Smooth muscle cell (in vitro differentiated cells): ENCODE data around the gene MDFI. TPM values are rescaled to one million over a fixed set of nuclear protein-coding genes. Genes with fewer than 3 reads are reported as not detected.

Experiments
- DNase-seq: peaks from one replicate; lab custom pipeline; 2025; ENCODE audit not compliant: unreplicated experiment; lab: John Stamatoyannopoulos, UW
- H2AFZ ChIP-seq: fragments of 200-600 bp; sonication (generic); 2 replicates; pipeline ENCODE4 v1.6.0; 2016; ENCODE audit warnings: antibody characterized with exemption, low read depth, mild to moderate bottlenecking
- H3F3A ChIP-seq: fragments of 200-600 bp; sonication (generic); 2 replicates; pipeline ENCODE4 v1.6.0; 2017; ENCODE audit warnings: antibody characterized with exemption, low read depth
- H3K27ac ChIP-seq: fragments of 200-600 bp; sonication (generic); 2 replicates; pipeline ENCODE4 v1.5.1; 2016; ENCODE audit warnings: low read depth, mild to moderate bottlenecking
- H3K27me3 ChIP-seq: fragments of 200-600 bp; sonication (generic); 2 replicates; pipeline ENCODE4 v1.6.1; 2016; ENCODE audit warnings: low read depth, mild to moderate bottlenecking
- H3K36me3 ChIP-seq: fragments of 200-600 bp; sonication (generic); 2 replicates; pipeline ENCODE4 v1.5.1; 2016; ENCODE audit warnings: low read depth
- H3K4me1 ChIP-seq: fragments of 200-600 bp; sonication (generic); 2 replicates; pipeline ENCODE4 v1.5.1; 2016; ENCODE audit warnings: low read depth
- H3K4me2 ChIP-seq: fragments of 200-600 bp; sonication (generic); 2 replicates; pipeline ENCODE4 v1.6.0; 2016; ENCODE audit warnings: mild to moderate bottlenecking
- H3K4me3 ChIP-seq: fragments of 200-600 bp; sonication (generic); 2 replicates; pipeline ENCODE4 v1.5.1; 2016; ENCODE audit warnings: mild to moderate bottlenecking
- H3K79me2 ChIP-seq: fragments of 200-600 bp; sonication (generic); 2 replicates; pipeline ENCODE4 v1.6.0; 2016; ENCODE audit warnings: low read depth, mild to moderate bottlenecking
- H3K9ac ChIP-seq: fragments of 200-600 bp; sonication (generic); 2 replicates; pipeline ENCODE4 v1.6.0; 2016; ENCODE audit warnings: low read depth
- H3K9me3 ChIP-seq: fragments of 200-600 bp; sonication (generic); replicated peaks from 2 replicates; pipeline ENCODE4 v1.5.1; 2016; ENCODE audit warnings: low read depth
- H4K20me1 ChIP-seq: fragments of 200-600 bp; sonication (generic); 2 replicates; pipeline ENCODE4 v1.6.0; 2016; ENCODE audit warnings: low read depth
- WGBS: methylation state at CpG from one replicate; pipeline ENCODE4 v1.1.7; 2016; ENCODE audit warnings: low lambda C conversion rate; 5-methylcytosine and 5-hydroxymethylcytosine counted together
- polyA plus RNA-seq: library from polyadenylated mRNA; unstranded; fragments of >200 nt; fragmentation: Nextera tagmentation; extraction: Ambion mirVana; gene quantifications from 2 replicates; pipeline ENCODE4 v1.2.1, GENCODE V29; 2016
- total RNA-seq: library from RNA; depleted of rRNA; stranded (reverse); fragments of >200 nt; gene quantifications from 2 replicates; pipeline ENCODE4 v1.2.3, GENCODE V29; 2014
- TF ChIP-seq, protein P1 (sequence below): fragments of 200-600 bp; sonication (generic); IDR thresholded peaks from 2 replicates; pipeline ENCODE4 v1.5.1; 2017; ENCODE audit warnings: borderline replicate concordance, mild to moderate bottlenecking, antibody characterized with exemption; ENCODE audit not compliant: insufficient read depth, poor library complexity, severe bottlenecking

The MDFI gene
- total and polyA plus RNA-seq, 2 experiments from 2014 or later: 102 to 168 TPM

DNA sequence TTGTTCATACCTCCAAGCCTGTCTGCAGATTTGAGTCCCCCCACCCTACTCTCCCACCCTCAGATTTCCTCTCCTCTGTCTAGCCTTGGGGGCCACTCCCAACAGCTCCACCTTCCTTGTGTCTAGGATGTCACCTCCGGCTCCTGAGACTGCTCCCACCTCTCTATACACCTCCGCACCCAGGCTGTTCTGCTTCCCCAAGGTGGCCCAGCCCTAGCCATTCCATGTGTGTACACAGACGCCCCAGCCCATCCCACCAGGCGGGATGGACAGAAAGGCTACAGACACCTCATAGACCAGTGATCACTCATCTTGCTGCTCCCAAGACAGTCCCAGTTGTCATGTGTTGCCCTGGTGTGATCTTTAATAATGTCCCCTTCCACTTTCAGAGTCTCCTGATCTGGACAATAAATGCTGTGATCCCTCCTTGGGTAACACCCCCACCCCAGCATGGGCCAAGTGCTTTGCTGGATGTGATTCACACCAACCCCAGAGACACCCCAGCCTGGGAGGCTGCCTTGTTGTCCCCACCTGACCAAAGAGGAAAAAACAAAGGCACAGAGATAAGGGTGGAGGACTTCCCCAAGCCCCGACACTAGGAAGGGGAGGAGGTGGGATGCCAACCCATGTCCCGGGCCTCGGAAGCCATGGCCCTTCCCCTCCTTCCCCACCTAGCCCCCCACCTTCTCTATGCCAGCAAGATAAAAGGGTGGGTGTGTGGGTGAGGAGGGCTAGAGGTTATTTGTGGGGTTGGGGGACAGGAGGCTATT, 36.1 kb downstream of the MDFI start:
- Histone ChIP-seq H3K9ac (no peak overlapping the region), H3K9me3 (no peaks in the 10 kb centered on the region), H3K4me1 (no peaks in the 10 kb centered on the region), H3F3A (no peaks in the 10 kb centered on the region), H3K79me2 (no peaks in the 10 kb centered on the region), H3K4me3 (no peak overlapping the region), H4K20me1 (no peaks in the 10 kb centered on the region), H3K36me3 (no peaks in the 10 kb centered on the region), H3K27ac (no peak overlapping the region), H2AFZ (no peak overlapping the region), H3K27me3 (no peaks in the 10 kb centered on the region), H3K4me2 (no peak overlapping the region)
- WGBS: 94% methylated on average over 7 of the region's 7 CpGs
- TF ChIP-seq, protein P1, sequence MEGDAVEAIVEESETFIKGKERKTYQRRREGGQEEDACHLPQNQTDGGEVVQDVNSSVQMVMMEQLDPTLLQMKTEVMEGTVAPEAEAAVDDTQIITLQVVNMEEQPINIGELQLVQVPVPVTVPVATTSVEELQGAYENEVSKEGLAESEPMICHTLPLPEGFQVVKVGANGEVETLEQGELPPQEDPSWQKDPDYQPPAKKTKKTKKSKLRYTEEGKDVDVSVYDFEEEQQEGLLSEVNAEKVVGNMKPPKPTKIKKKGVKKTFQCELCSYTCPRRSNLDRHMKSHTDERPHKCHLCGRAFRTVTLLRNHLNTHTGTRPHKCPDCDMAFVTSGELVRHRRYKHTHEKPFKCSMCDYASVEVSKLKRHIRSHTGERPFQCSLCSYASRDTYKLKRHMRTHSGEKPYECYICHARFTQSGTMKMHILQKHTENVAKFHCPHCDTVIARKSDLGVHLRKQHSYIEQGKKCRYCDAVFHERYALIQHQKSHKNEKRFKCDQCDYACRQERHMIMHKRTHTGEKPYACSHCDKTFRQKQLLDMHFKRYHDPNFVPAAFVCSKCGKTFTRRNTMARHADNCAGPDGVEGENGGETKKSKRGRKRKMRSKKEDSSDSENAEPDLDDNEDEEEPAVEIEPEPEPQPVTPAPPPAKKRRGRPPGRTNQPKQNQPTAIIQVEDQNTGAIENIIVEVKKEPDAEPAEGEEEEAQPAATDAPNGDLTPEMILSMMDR: no peak
- DNase-seq: no peak

DNA sequence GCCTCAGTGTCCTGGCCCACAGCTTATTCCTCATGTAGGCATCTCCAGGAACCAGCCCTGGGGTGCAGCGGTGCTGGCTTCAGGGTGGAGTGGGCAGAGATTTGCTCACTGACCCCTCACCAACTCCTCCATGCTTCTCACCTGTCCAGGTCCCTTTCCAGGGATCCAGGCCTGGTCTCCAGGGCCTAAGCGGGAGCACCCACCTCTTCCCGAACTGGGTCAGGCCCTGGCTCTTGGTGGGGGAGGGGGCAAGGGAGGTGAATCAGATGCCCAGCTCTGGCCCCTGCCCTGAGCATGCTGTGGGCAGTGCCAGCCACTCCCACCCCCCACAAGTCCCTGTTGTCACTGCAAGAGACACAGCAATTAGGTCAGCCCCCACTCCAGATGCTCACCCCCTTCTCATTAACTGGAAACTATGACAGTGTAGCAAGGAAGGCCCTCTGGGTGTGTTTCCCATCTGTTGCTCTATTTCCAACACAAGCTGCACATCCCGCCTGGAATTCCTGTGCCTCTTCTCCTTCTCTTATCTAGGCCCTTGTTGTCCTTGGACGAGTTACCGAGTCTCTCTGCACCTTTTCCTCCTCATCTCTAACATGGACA, 37.0 kb downstream of the MDFI start:
- Histone ChIP-seq H4K20me1 (no peaks in the 10 kb centered on the region), H3K27ac (no peak overlapping the region), H3K4me1 (no peaks in the 10 kb centered on the region), H3K4me2 (no peak overlapping the region), H3K4me3 (no peak overlapping the region), H2AFZ (no peak overlapping the region), H3K79me2 (no peaks in the 10 kb centered on the region), H3F3A (no peaks in the 10 kb centered on the region), H3K36me3 (no peaks in the 10 kb centered on the region), H3K9ac (no peak overlapping the region), H3K27me3 (no peaks in the 10 kb centered on the region), H3K9me3 (no peaks in the 10 kb centered on the region)
- TF ChIP-seq, protein P1: no peak
- DNase-seq: no peak
- 79% methylated on average over 6 of the region's 6 CpGs for WGBS

DNA sequence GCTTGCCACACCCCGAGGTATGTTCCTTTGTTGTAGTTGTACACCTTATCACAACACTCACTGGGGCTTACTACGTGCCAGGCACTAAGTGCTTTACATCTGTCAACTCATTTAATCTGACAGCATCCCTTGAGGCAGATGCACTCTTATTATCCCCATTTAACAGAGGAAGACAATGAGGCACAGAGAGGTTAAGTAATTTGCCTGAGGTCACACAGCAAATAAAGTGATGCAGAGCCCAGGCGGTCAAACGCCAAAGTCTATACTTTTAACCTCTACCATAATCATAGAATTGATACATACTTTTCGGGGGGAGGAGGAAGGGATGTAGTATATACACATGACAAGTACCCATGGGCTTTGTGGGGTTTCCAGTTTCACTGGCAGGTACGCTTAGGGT, 37.7 kb downstream of the MDFI start:
- H2AFZ ChIP-seq: no peak overlapping the region

More for the DNA sequence above, 37.7 kb downstream of the MDFI start:
- TF ChIP-seq, protein P1: no peak
- Histone ChIP-seq H3K9me3 (no peaks in the 10 kb centered on the region), H3F3A (no peaks in the 10 kb centered on the region), H3K36me3 (no peaks in the 10 kb centered on the region), H3K4me3 (no peak overlapping the region), H3K27ac (no peak overlapping the region), H3K9ac (no peak overlapping the region), H4K20me1 (no peaks in the 10 kb centered on the region), H3K4me1 (no peaks in the 10 kb centered on the region), H3K79me2 (no peaks in the 10 kb centered on the region), H3K4me2 (no peak overlapping the region), H3K27me3 (no peaks in the 10 kb centered on the region)
- 90% methylated on average over 6 of the region's 6 CpGs for WGBS
- DNase-seq: no peak
